HG03280 (cell line): ENCODE results near the gene OR11G2.
"Not testable (repeated sequence)": the region's sequence is repeated elsewhere in the genome, so short reads cannot be mapped to it uniquely, and the experiment has no call there.

Experiments used
- ATAC-seq: cut with Tn5 transposase; IDR thresholded peaks from one replicate; pipeline ENCODE4 v1.9.1; 2021; ENCODE audit warnings: mild to moderate bottlenecking, moderate library complexity; ENCODE audit not compliant: unreplicated experiment

Gene OR11G2

DNA sequence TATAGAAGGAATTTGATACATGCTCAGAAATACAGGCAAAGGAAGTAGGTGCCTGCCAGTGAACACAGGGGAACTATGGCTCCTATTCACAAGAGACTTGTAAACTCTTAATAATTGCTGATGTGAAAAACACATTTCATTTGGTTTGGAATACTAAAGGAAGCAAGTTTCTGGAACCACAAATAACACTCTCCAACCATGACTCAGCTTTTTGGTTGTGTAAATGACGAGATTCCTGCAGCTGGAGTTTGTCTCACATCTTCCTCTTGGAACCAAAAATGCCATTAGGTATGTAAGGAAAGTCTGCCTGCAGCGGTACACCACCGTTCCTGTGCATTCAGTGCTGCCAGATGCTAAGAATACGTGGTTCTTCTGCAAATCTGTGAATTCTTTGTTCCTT lies 28.3 kb downstream of the OR11G2 start:
- no peak for ATAC-seq

DNA sequence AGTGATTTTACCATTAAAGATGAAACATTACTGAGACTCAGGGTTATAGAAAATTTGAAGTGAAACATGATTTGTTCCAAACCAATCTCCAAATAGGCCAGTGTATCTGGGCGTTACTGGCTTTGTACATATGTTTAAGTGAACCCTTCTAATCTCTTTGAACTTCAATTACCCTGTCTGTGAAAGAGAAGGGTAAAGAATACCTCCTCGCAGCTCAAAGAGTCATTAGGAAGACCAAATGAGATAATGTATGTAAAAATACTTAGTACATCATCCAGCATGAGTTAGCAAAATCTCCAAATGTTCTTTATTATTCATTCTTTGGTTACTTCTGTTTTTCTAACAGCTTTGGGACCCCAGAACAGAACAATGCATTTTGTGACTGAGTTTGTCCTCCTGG lies 32.7 kb downstream of the OR11G2 start, which contains the start of gene OR11H6:
OR11H6 (plus strand) TSS at position 301 of the 400 bp plus-strand sequence; CDS start at position 301, 0 bp downstream.
- ATAC-seq = no peak

DNA sequence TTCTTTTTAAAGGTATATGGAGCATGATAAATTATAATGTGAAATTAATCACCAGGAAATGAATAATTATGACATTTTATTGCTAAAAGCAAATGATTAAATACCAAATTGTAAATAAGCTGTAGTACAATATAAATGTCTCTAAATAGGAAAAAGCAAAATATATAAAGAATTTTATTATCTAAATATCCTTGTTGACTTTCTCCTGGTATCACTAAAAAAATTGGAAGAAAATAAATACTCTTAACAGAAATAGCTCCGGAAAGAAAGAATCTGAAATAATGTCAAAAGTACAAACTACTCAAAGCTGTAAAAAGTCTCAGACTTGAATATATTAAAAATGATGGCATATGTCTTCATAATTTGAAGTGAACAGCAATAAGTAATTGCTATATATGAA lies 38.0 kb downstream of the OR11G2 start, which contains the start of gene OR11H7:
OR11H7 (plus strand) TSS at position 301 of the 400 bp plus-strand sequence.
- ATAC-seq = no peak

DNA sequence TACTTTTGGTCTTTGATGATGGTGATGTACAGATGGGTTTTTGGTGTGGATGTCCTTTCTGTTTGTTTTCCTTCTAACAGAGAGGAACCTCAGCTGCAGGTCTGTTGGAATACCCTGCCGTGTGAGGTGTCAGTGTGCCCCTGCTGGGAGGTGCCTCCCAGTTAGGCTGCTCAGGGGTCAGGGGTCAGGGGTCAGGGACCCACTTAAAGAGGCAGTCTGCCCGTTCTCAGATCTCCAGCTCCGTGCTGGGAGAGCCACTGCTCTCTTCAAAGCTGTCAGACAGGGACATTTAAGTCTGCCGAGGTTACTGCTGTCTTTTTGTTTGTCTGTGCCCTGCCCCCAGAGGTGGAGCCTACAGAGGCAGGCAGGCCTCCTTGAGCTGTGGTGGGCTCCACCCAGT lies 44.7 kb downstream of the OR11G2 start:
- not testable (repeated sequence) for ATAC-seq

DNA sequence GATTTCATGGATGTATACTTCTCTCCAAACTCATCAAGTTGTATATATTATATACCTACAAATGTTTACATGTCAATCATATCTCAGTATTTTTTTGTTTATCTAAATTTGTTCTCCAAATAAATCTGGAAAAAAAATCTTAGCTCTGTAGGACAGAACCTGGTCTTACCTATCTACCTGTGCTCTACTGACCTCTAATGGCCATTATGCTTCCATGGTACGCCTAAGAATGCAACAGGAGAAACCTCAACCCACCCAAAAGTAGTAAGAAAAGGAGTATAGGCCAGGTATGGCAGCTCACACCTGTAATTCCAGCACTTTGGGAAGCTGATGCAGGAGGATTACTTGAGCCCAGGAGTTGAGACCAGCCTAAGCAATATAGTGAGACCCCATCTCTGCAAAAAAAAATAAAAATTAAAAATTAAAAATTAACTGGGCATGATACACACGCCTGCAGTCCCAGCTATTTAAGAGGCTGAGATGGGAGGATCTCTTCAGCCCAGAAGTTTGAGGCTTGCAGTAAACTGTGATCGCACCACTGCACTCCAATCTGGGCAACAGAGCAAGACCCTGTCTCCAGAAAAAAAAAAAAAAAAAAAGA lies 57.0 kb downstream of the OR11G2 start:
- no peak for ATAC-seq
